GM12875 (cell line): ENCODE data around the gene COL26A1.

Experiments
- H3K4me3 ChIP-seq: one replicate; pipeline ENCODE4 v1.5.1; 2011; ENCODE audit warnings: low read depth, low read length, control low read depth
- CTCF ChIP-seq: IDR thresholded peaks from 2 replicates; pipeline ENCODE4 v1.5.1; 2011; ENCODE audit warnings: low read depth, mild to moderate bottlenecking, control low read depth, inconsistent platforms, low read length, moderate library complexity, borderline replicate concordance; ENCODE audit not compliant: insufficient read depth

The COL26A1 gene

GRCh38 chr7:101527844-101528667, 165.4 kb downstream of the COL26A1 start:
- TF ChIP-seq CTCF = no peak
- H3K4me3 ChIP-seq = no peak overlapping the region

GRCh38 chr7:101529560-101529959, 166.9 kb downstream of the COL26A1 start:
- no peak overlapping the region for H3K4me3 ChIP-seq

GRCh38 chr7:101531726-101532357, 169.2 kb downstream of the COL26A1 start:
- TF ChIP-seq CTCF = no peak
- no peak overlapping the region for H3K4me3 ChIP-seq

More at GRCh38 chr7:101529560-101529959, 166.9 kb downstream of the COL26A1 start:
- TF ChIP-seq CTCF = no peak

- no peak overlapping the region for H3K4me3 ChIP-seq
- no peak for TF ChIP-seq CTCF
Measured at GRCh38 chr7:101532400-101533102, 169.9 kb downstream of the COL26A1 start.

GRCh38 chr7:101533103-101533465, 170.4 kb downstream of the COL26A1 start:
- no peak for TF ChIP-seq CTCF
- no peak overlapping the region for H3K4me3 ChIP-seq

GRCh38 chr7:101534015-101534803, 171.5 kb downstream of the COL26A1 start:
- H3K4me3 ChIP-seq = no peak overlapping the region
- TF ChIP-seq CTCF = no peak
